NCI-H1694 (cell line): Measurements from ENCODE around the gene FYN.

Experiments used
- DNase-seq: peaks from one replicate; lab custom pipeline; 2025; lab: John Stamatoyannopoulos, UW

FYN gene

DNA sequence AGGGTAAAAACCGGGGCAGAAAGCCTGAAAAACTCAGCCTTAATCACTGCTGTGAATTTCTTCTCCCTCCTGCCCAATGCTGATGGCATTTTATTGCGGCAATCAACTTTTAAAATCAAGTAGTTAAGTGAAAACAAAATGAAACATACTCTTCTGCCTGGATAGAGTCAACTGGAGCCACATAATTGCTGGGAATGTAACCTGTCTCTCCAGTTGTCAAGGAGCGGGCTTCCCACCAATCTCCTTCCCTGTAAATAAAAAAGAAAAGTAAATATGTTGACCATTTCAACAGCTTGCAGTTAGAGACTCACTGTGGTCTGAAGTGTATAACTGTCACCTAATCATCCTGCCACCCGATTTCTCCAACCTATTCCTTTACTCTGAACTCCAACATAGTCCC, 165.5 kb downstream of the FYN start:
- DNase-seq = no peak

DNA sequence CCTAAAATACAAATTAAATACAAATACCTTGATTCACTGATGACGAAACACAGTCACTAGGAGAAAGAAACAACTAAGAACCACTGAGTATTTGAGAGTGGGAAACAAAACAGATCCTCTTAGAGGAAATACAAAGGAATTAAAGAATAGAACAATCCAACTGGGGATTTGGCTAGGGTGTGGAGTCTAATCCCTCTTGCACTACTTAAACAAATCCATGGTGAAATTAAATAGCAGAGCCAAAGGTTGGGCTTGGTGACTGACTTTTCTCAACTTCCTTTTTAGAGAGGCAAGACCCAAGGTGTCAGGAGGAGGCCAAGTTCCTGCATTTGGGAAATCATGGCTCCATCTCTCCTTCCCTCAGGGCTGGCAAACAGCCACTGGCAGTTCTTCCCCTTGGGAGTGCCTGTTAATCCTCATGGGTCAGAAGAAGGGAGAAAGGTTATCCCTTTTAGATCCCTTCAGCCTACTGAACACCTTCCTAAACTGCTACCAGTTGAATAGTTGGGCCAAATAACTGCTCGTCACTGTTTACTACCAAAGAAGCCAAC, 166.3 kb downstream of the FYN start:
- DNase-seq = no peak

DNA sequence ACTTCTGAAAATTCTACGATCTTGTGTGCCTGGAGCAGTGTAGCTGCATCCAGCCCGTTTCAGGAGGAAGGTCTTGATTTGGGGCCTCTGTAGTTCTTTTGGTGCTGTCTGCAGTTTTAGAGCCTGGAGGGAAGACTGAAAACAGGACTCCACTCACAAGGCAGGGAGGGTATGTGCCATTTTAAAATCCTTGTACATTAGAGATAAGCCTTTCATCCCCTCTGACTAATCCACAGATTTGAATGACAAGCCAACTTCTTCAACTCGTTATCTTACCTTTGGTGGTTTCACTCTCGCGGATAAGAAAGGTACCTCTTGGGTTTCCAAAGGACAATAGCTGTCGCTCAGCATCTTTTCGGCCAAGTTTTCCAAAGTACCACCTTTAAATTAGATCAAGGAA, 169.5 kb downstream of the FYN start:
- DNase-seq = no peak

DNA sequence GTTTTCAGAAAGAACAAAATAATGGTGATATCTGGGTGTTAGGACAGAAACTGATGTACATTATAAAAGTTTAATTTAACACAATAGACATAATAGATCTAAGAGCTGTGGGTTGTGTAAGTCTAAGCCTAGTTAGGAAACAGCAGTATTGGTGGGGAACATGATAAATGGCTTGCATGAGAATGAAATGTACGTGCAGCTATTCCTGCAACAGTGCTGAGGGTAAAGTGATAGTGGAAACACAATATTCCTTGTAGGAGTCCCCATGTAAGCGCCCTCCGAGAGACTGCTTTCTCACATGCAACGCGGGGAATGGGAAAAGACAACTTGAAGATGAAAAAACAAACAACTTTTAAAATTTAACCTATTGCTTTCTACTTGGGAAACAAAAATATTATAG, 171.0 kb downstream of the FYN start:
- no peak for DNase-seq

DNA sequence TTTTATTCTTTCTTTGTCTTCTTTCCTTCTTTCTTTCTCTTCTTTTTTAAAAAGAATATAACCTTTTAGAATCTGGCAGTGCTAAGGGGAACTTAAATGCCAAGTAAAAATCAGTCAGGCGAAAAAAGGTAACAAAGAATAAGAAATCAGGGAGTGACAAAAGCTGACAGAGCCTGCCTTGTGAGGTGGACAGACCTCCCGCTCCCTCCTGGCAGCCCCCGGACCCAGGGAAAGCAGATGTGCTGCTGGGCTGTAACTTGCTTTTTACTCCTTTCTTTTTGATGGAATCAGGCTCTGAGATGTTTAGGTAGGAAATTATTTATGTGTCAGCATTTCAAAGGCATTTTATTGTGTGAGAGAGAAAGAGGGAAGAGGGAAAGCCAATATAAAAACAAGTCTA, 172.1 kb downstream of the FYN start:
- DNase-seq = no peak

DNA sequence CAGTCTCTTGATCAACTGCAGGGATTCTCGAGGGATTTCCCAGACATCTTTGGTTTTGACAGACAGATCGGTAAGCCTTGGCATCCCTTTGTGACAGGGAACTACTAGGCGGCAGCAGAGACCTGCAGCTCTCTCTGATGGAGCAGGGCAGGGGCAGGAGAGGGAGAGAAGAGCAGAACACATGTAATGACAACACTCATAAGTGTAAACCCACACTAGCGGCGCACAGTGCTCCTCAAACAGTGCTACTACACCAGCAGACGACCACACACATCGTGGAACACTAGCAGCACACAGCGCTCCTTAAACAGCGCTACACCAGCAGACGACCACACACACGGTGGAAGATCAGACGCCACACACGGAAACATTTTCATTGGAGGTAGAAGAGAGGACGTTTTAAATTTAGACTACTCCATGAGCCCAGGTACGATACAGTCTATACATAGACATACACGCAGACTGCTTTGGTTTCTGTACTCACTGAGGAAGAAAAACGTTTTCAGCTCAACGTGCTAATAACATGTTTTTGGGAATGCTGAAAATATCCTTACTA, 173.0 kb downstream of the FYN start:
- DNase-seq = no peak

DNA sequence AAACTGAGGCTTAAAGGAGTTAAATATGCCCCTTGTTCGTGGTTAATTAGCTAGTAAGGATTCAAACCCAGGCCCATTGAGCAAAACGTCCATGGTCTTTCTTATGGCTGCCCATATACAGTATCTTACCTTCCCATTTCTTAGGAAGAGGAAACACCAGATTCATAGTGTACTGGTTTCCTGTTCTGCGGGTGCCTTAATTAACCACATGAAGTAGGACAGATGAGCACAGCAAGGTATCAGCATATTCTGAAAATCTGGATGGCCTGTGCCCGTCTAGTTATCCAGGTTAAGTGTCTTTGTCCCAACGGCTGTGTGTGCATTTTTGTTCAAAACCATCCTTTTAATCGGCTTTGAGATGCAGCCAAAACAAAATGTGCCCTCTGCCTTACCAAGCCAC, 174.1 kb downstream of the FYN start:
- no peak for DNase-seq

DNA sequence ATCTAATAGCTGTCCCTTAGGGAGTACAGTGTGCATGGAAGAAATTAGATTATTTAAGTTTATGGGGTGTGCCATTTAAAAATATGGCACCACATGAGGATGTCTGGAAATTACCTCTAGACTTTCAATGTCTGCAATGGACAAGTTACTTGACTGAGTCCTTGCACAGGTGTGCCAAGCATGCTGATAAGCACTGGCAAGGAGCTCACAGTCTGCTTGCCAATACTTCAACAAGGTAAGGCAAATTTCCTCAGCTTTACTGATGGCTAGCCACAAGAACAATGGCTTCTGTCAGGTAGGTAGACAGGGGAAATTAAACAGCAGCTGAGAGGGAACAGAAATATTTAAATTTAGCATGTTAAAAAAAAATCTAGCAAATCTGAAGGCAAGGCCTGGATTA, 176.4 kb downstream of the FYN start:
- DNase-seq = no peak

DNA sequence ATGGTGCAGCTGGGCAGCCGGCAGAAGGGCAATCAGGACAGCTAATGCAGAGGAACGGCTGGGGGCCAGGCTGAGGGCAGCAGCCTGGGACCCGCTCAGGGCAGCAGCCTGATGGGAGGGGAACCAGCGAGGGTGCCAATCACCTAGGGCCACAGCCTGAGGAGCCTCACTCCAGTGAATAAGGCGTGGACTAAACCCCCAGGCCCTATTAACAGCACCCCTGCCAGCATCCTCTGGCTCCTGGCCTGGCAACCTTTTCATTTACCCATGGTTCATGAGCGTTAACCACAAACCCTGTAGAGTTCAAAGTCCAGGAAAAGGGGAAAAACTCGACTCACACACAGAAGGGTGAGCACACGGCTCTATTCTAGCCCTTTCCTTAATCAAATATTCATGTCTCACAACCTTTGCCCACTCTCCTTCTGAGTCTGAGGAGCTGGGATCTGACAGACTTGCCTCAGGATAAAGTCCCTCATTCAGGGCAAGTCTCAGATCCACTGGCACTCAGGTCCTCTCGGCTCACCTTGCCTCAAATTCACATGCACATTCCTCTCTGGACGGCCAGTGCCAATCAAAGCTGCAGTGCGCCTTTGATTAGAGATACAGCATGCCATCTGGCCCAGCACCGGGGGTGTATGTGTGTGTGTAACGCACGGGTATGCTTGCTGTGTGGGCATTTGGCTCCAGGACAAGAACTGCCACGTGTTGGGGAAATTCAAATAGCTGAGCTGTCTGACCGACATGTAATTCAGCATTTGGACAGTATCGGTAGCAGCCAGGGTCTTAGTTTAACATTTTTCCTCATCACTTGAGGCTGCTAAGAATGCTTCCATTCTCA, 180.7 kb downstream of the FYN start:
- peak; percentile 28 for DNase-seq

DNA sequence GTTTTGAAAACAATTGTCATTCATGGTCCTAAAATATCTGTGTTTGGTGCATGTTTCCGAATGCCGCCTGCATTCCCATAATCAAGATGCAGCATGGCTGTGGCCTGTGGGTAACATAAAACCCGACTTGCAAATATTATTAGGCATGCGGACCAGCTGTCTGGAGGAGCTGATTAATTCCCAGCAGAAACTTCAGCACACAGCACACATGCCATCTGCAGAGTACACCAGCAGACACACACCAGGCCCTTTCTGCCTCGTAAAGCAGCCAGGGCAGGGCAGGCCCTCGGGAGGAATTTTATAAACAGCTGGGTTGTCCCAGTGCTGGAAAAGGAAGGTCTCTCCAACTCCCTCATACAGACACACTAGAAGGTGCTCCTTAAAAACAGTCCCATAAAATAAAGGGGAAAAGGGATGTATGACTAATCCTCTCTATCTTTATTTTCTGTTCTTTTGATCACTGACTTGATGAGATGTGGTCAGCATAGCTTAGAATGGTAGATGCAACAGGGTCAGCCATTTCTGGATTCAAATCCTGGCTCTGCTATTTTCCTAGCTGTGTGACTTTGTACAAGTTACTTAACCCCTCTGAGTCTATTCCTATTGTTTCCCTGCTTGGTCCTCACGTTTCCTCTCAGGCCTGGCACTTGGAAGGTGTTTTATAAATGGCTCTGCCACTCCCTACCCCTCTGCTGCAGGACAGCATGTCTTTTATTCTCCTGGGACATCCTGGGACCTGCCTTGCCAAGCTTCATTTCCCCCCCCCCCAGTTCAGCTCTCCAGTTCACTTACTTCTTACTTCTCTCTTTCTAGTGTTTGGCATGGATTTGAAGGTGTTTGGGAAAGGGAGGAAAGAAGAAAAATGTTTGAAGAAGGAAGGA, 181.7 kb downstream of the FYN start:
- DNase-seq = peak; percentile 84

DNA sequence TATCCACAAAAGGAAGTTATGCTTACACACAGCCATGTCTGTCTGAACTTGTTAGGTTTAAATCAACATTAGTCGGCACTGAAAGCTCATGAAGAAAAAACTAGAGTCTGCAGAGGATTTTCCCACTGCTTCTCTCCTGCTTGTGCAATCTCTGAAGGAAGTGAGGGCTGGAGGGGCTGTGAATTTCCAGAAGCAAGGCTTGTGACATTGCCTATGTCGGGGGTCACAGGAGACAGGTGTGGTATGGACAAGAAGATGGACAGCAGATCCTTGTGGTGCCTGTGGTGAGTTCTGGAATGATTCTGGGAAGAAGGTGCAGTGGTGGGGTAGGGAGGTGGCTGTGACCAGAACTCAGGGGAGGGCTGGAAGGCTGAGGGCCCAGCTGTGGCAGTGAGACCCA, 183.3 kb downstream of the FYN start:
- no peak for DNase-seq

DNA sequence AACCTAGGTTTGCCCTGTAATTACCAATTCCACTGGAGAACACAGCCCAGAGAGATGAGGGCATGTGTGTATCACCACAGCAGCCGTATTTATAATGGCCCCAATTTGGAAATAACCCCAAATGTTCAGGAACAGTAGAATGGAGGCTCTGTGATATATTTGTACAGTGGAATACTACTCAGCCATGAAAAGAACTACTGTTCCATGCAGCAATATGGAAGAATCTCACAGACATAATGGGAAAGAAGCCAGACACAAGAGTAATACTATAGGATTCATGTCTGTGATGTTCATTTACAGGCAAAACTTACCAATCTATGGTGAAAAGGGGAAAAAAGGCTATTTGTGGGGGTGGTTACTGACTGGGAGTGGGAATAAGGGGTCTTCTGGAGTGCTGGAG, 183.8 kb downstream of the FYN start:
- DNase-seq = no peak

DNA sequence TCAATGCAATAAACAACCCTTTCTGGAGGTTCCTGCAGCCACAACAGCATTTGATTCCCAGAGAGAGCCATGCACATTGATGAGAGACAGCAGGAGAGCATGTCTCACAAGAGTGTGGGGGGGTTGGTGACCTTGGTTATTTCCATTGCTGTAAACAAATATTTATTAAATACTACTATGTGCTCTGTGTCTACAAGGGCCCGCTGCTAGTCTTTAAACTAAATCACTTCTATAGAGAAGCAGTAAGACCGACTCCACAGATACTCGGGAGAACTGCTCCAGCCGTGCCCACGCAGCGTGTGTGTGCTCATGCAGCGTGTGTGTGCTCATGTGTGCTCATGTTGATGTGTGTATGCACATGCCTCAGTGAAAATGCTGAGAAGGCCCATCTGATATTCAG, 184.9 kb downstream of the FYN start:
- no peak for DNase-seq

DNA sequence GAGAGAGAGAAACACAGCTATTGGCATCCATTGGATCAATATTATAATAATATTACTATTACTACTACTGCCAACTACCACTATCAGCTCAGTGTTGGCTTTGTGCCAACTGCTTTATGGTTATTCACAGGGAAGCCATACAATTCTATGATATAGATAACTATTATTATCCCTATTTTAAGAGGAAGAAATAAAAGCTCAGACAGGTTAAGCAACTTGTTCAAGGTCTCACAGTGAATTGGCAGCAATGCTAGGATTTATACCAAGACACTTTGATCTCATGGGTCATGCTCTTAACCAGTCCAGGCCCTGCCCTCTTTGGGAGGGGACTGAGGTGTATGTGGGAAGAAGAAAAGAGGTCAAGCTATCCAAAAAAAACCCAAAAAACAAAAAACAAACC, 185.6 kb downstream of the FYN start:
- DNase-seq = no peak

DNA sequence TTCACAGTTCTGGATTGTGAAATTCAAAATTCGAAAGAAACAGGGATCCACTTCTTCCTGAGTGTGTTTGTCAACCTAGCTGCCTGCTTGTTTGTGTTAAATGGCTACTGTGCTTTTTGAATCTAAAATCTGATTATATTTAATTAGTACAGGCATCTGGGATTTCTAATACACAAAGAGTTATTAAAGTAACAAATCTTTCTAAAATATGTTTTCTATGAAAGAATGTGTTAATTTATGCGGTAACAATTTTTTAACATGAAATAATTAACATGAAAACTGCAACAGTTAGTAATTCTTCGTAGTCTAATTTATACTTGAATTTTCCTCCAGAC, 186.4 kb downstream of the FYN start:
- DNase-seq = no peak

DNA sequence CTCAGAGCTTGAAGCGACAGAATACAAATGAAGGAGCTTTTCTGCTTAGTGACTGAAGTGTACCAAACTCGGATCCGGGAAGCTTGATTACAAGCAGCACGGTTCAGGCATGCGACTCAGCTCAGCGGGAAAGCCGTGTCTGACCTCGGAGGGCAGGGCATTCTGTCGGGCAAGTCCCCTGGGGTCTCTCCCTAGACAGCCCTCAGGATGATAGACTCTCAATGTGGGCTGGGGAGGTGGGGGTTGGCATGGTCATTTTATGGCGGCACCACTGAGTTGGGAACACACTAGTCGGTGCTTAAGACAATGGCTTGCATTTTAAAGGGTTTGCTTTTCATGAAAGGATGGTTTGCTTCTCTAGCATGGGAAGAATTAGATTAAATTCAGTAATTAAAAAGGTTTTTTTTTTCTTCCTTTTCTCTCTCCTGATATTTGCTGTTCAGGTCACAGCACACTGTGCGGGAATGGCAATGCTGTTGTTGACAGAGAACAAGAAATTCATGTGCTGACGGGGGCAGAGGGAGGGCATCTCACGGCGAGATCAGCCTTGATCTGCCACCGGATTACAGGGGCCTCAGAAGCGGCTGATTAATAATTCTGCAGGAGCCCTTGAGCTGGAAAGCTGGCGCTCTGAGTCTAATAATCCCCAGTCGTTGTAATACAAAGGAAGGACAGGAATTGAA, 186.9 kb downstream of the FYN start:
- no peak for DNase-seq

DNA sequence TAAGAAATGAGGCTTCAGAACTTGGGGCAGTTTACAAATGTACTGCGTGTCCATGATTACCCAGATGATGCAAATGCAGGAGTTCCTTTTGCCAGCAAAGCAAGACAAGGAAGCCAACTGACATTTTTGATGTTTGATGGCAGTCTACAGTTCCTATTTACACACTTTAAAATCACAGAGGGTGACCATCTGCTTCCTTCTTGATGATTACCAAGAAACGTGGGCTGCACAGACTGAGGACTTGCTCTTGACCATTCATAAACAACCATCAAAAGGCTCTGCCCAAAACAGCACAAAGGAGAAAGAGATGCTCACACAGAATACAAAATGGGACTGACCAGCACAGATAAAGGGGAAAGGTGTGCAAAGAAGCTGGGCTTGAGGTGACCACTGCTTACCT, 187.7 kb downstream of the FYN start:
- DNase-seq = no peak

DNA sequence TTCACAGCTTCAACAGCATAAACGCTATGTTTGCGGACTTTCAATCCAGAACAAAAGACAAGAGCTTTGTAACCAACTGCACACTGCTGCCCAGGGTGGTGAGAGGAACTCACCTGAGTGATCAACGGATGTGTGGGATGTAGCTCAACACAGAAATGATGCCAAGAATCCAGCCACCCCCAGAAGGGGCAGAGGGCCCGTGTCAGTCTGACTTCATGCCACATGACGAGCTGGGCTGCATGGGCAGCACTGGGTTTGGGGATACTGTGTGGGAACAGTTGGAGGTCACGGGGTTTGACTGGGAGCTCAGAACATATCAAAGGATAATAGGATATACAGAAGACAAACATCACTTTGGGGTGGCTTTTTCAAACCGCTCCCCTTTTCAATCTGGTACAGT, 188.2 kb downstream of the FYN start:
- no peak for DNase-seq

DNA sequence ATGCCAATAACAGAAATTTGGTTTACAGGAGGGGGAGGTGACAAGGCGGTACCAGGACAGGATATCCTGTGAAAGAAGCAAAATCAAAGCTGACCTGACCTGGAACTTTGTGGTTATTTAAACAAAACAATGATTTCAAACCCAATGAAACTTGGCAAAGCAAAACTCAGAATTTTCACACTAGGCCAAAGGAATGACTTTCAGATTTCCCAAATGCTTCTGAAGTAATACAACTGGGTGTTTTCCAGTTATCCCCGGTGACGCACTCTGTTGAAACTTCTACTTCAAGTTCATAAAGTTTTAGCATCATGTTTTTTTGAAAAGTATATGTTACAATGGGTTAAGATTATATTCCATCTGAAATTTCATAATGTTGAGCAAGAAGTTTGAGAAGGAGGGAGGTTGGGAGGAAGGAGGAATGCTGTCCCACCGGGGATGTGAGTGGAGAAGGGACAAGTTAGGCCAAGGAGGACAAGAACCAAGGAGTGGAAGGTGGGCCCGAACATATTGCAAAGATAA, 189.4 kb downstream of the FYN start:
- no peak for DNase-seq

DNA sequence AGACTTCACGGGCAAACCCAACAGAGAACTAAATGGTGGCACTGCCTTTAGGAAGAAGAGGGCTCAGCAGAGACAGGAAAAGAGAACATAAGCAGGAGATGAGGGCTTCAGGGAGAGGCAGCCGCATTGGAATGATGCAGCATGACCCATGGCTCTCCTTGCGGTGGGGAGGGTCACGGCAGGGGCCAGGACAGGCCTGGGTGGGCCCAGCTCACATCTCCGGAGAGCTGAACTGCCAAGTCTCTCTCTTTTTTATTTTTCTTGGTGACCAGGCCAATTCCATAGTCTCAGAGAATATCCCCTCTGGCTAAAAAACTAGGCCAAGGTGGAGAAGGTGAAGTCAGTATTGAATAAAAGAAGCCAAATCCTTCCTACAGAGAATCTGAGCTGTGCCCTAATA, 190.1 kb downstream of the FYN start:
- no peak for DNase-seq

DNA sequence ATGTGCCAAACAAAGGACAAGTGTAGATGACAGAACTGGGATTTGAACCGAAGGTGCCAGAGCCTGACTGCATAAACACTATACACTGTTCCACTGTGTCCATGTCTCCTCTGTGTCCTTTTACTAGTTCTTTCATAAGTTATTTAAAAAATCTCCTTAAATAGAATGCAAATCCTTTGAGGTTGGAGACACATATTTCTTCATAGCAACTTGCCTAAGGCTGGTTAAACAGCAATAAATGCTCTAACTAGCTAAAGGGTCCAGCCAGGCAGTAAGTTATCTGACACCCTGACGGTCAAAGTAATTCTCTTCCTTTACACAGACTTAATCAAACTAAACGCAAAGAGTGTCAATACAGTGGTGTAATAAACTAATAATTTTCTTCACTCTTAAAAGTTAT, 191.4 kb downstream of the FYN start:
- no peak for DNase-seq
